Inflammatory macrophage (primary cell): Measurements from ENCODE around the gene BMPER.

Source experiments
- DNase-seq, 2 donors: peaks; one replicate each; pipeline ENCODE4 v3.0.0-alpha.2; 2020 to 2022

Gene BMPER

GRCh38 chr7:34034728-34035127, 129.4 kb downstream of the BMPER start:
- DNase-seq: no peak

- no peak for DNase-seq
Measured at GRCh38 chr7:34036051-34036920, 130.9 kb downstream of the BMPER start.

DNA sequence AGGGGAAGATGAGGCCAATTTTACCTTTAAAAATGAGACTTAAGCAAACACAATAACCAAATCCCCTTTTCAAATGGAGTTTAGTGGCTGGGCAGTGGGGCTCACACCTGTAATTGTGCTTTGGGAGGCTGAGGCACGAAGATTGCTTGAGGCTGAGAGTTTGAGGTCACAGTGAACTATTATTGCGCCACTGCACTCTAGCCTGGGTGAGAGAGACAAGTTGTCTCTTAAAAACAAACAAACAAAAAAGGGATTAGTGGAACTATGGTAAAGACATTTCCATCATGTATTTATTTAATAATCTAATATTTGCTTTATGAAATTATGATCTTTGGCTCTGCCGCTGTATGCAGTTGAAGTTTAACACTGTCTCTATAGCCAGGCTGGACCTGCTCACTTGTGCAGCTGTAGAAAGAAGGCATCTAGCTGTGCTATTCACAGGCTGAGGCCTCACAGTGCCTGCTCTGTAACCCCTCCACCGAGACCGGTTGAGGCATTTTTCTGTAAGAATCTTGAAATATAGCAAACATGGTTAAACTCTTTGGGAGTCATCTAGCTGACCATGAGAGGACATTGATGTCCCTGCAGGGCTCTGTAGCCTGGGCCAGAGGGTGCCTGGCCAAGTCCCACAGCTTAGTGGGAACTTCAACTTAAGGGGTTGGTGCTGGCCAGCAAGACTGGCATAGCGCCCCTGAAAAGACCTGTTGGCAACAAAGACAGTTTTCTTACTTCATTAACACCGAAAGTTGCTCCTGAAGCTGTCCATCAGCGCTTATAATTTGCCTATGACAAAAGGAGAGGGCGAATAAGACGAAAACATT, 131.8 kb downstream of the BMPER start:
- DNase-seq: no peak

- no peak for DNase-seq
Measured at GRCh38 chr7:34038816-34039470, 133.6 kb downstream of the BMPER start.

DNA sequence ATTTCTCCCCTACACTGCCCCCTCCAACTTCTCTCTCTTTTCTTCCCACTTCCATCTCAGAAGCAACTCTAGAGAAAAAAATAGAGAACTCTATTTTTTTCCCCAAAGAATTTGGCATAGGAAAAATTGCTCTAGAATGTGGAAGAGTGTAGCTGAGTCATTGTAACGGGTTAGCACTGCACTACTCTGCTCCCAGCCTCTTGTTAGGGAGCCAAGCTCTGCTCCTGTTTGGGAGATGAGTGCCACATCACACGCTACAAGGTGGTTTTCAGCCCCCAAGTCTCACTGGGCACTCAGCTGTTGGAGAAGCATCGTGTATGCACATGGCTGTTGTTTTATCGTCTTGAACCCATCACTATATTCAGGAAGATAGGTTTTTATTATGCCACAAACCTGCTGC, 136.4 kb downstream of the BMPER start:
- no peak for DNase-seq

DNA sequence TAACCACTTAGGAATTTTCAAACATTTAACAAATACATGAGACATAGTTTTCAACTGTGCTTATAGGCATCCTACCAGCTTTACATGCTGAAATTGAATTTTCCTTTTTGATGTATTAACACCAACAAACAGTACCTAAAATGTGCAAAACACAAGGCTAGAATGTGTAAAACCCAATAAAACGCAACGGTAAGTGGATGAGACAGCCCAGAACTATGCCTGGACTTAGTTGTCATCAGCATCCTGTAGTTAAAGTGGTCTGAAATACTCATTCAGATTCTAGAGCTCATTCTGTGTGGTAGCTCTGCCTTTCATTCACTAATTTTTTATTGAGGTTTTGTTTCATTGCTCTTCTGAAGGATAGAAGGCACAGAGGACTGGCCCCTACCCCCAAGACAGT, 137.1 kb downstream of the BMPER start:
- DNase-seq: no peak

- DNase-seq: no peak
Measured at GRCh38 chr7:34043461-34044305, 138.3 kb downstream of the BMPER start.

- DNase-seq: no peak
Measured at GRCh38 chr7:34044306-34044643, 138.9 kb downstream of the BMPER start.

DNA sequence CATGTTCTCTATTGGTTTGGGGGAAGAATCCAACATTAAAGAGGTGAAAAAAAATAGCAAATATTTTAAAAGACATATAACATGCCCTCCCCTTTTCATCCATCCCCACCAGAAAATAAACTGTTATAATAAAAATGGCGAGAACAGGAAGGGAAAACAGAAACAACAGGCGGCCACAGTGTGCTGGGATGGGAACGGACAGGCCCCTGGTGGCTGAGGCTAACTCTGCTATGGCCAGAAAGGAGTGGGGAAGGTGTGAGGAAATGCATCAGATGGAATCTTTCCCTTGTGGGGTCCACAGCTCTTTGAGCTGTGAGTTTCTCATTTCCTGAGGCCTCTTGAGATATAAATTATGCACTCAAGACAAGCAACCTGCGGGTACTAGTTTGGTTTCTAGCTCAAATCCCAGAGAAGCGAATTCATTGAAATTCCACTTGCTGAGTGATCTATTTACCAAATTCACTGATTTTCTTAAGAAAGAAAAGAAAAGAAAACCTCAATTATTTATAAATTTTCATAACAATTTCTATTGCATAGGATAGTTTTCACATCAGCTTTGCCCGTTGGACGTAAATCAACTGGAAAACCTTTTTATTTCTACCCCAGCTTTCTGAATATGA, 139.5 kb downstream of the BMPER start:
- no peak for DNase-seq

GRCh38 chr7:34048445-34048844, 143.1 kb downstream of the BMPER start:
- no peak for DNase-seq

DNA sequence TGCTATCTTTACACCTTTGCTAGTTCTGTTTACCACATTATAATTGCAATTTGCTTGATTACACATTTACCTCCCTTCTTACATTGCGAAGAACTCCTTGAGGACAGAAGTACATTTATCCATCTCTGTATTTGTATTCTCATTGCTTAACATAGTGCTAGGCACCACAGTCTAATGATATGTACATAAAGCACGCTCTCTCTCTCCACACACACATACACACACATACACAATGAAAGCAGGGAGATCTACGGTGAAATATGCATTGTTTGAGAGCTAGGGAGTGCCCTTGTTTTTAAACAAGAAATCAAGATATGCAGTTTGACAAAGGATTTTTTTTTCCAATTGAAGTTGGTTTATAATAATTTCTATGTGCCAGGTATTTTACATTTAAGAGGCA, 148.7 kb downstream of the BMPER start:
- DNase-seq: no peak

DNA sequence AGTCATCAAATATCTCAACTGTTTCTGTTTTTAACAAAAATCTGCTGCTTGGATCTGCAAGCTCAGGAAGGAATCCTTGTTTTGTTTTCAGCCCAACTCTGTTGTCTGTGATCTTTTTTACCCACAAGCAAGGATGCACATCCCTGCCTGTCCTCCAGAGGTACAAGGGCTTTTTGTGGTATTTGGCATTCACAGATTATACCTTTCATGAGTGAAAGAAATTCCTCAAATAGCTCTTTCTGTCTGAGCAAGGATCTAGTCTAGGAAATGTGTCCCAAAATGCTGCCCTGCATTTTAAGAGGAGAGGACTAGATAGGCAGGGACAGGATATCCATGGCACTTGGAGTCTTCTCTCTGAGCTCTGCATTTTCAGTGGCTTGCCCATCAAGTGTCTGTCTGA, 151.8 kb downstream of the BMPER start:
- no peak for DNase-seq

GRCh38 chr7:34057956-34058355, 152.6 kb downstream of the BMPER start:
- DNase-seq: no peak

DNA sequence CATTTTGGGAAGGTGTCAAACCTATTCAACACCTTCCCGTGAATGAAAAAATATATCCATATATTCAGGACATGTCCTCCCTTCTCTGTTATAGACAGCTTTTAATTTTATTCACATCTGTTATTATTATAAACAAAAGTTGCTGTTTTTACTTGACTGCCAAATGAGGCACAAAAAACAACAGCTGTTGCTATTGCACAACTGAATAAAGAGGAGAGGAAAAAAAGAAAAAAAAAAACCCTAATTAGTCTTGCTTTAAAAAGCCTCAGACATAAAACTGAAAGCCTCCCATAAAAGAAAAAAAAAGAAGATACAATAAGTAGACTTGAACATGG, 153.4 kb downstream of the BMPER start:
- no peak for DNase-seq

GRCh38 chr7:34059136-34059828, 153.9 kb downstream of the BMPER start:
- no peak for DNase-seq

GRCh38 chr7:34060196-34060947, 155.0 kb downstream of the BMPER start:
- DNase-seq: no peak

DNA sequence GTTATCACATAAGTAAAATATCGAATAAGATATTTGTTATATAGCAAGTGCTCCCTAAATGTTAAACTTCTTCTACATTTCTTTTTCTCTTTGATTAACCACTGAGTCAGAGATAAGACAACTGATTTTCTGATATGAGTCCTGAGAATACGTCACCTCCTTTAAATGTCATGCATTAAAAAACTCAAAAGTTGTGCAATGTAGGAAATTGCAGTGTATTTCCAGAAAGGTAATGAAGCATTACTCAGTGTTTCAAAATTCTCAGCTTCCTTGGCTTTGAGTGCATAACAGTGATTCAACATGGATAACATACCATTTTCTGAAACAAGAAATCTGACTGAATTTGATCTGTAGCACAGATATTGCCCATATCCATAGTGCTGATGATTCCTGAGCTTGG, 155.8 kb downstream of the BMPER start:
- DNase-seq: no peak

- DNase-seq: no peak
Measured at GRCh38 chr7:34062341-34062740, 157.0 kb downstream of the BMPER start.

GRCh38 chr7:34062826-34063225, 157.5 kb downstream of the BMPER start:
- DNase-seq: no peak

GRCh38 chr7:34064519-34065158, 159.3 kb downstream of the BMPER start:
- no peak for DNase-seq
